Activated CD4-positive, CD25-positive, alpha-beta regulatory T cell treated with anti-CD3 and anti-CD28 coated beads, Interleukin-2, amount 50 U/mL, for 24 hours (primary cell): ENCODE results near the gene TOB2.

Experiments
- ATAC-seq, 2 donors: fragments of 150-1000 bp; cut with Tn5 transposase; one replicate each; pipeline ENCODE4 v1.10.0; 2021; ENCODE audit warnings: mild to moderate bottlenecking in 1 of 2, moderate library complexity in 1 of 2

TOB2 gene

GRCh38 chr22:41446639-41447434, at the start of gene TOB2:
TOB2 (minus strand) TSS chr22:41446801; CDS start chr22:41437345, 9,456 bp downstream.
- peak; percentile 42 to 47 for ATAC-seq

GRCh38 chr22:41491374-41492100, 44.9 kb upstream of the TOB2 start:
- no peak for ATAC-seq

DNA sequence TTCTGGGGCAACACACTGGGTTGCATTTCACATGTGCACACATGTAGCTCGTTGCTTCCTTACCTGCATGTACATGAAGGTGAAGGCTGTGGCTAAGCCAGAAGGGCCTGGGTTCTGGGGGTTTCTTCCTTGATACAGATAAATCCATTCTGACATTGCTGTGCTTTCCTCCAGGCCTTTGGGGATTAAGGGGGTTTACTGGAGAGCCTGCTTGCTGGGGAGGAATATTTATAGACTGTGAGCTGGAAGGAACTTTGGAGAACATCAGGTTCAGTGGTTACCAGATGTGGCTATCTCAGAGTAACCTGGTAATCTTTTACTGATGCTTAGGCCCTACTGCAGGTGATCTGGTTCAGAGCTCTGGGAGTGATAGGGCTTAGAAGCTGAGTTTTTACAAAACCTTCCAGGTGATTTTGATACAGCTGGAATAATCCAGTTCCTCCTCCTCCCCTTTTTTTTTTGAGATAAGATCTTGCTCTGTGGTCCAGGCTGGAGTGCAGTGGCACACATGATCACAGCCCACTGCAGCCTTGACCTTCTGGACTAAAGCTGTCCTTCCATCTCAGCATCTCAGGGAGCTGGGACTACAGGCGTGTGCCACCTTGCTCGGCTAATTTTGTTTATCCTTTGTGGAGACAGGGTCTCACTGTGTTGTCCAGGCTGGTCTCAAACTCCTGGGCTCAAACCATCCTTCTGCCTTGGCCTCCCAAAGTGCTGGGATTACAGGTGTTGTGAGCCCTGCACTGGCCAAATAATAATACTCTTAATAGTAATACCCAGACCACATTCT, 42.2 kb upstream of the TOB2 start:
- ATAC-seq = no peak

DNA sequence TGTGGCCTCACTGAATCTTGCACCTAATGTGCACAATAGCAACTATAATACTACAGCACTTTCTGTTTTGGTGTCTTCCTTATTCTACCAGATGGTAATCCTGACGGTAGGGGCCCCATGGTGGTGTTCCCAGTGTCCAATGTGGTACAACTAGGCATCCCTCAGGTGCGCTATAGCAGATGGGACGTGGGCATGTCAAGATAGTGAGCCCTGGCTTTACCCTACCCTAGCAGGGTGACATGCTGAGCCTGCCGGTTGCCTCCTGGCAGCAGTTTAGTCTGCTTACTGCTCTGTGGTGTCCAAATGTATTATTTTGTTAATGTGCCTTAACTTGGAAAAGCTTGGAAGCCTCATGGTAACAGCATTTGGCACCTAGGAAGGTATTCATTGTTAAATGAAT, 41.5 kb upstream of the TOB2 start:
- ATAC-seq = no peak

DNA sequence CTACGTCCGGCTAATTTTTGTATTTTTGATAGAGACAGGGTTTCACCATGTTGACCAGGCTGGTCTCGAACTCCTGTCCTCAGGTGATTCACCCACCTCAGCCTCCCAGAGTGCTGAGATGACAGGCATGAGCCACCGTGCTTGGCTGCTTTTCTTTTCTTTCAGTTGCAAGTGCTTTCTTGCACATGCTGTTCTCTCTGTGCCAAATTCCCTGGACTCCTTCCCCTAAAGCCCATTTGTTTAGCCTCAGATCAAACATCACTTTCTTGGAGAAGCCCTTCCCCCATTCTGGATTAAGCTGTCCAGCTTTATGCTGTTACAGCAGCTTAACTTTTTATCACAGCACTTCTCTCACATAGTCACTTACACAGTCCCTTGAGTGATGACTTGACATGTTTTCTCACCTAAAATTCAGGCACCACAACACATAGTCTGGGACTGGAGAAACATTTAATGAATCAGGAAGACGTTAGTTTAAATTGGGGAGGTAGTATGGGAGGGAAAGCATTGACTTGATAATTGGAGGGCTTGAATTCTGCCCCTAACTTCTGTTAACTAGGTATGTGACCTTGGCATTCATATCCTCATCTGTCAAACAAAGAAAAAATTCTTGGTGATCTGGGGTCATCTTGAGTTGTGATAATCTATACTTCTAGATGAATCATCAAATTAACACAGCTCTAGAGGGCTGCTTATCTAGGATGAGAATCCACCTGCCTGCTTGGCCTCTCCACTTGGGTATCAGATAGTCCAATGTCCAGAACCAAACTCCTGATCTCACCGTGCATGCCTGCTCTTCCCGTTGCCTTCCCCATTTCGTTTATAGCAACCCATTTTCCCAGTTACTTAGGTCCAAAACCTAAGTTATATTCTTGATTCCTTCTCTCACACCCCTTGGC, 40.7 kb upstream of the TOB2 start:
- no peak for ATAC-seq

DNA sequence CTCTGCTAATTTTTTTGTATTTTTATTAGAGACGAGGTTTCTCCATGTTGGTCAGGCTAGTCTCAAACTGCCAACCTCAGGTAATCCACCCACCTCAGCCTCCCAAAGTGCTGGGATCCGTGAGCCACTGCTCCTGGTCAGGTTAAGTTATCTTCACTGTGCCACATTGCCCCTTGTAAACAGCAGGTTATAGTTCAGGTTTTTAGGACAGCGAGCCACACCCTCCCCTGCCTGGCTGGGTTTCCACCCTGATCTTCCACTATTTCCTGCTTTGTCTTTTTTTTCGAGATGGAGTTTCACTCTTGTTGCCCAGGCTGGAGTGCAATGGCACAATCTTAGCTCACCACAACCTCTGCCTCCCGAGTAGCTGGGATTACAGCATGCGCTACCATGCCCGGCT, 38.4 kb upstream of the TOB2 start:
- ATAC-seq = no peak

DNA sequence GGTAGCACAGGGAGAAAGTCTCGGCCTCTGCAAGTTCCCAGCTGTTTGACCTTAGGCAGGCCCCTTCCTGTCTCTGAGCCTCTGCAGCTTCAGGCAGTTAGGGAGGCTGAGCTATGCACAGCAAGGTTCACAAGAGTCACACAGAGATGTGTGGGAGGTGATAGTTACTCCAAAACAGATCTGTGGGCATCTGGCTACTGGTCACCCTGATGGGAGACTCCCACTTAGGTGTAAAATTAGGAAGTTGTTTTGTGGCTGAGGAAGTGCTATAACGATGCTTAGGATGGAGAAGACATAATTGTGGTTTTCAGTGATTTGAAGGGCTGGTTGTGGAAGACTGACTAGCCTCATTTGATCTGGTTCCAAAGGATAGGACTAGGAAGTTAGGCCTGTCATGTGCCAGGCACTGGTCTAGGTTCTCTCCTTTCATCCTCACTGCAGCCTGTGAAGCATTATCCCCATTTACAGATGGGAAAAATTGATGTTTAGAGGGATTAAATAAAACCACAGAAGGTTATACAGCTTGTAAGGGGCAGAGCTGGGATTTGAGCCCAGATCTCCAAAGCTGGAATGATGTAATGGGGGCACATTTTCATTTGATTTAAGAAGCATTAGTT, 35.8 kb upstream of the TOB2 start:
- no peak for ATAC-seq

- no peak for ATAC-seq
These were observed 35.3 kb upstream of the TOB2 start for GRCh38 chr22:41481925-41482318.

DNA sequence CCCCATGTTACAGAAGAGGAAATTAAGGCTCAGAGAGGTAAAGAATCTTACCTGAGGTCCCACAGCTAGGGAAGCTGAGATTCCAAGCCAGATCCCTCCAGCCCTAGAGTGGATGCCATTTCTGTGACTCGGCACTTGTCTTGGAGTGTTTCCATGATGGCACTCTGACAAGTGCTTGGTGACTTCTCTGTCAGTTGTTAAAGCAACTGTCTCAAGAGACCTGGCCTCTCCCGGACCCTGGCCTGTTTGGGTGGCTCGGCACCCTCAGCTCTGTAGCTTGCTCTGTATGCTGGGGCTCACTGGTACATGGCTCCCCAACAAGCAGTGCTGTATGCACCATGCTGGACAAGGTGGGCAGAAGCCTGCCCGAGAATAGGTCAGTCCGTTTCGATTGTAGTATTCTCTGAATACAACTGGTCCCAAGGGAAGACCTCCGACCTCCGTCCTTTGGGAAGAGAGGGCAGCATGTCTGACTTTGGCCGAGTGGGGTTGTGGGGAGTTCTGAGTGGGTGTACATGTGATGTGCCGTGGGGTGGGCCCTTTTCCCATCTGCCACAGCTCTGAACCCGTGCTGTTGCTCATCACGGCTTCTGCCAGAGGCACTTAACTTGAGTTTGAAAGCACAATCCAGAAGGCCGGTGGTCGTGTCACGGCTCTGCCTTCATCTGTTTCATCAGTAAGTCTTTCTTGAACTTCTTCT, 34.7 kb upstream of the TOB2 start:
- no peak for ATAC-seq

DNA sequence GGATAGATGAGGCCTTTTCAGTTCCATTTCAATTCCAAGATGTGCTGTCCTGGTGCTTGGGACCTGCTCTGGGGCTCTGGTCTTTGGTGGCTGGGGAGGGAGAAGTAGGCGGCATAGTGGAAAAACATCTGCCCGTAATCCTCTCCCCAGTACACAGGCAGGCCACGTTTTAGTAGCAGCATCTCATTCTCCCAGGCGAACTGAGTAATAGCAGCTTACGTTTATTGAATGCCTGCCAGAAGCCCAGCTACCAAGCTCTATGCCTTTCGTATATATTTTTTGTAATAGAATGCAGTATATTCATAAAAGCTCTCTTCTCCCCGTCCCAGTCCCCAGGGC, 33.8 kb upstream of the TOB2 start:
- ATAC-seq = no peak

GRCh38 chr22:41479671-41480396, 33.2 kb upstream of the TOB2 start:
- no peak for ATAC-seq

- ATAC-seq = peak; percentile 32 to 59
These were observed 32.4 kb upstream of the TOB2 start for GRCh38 chr22:41478891-41479521.

DNA sequence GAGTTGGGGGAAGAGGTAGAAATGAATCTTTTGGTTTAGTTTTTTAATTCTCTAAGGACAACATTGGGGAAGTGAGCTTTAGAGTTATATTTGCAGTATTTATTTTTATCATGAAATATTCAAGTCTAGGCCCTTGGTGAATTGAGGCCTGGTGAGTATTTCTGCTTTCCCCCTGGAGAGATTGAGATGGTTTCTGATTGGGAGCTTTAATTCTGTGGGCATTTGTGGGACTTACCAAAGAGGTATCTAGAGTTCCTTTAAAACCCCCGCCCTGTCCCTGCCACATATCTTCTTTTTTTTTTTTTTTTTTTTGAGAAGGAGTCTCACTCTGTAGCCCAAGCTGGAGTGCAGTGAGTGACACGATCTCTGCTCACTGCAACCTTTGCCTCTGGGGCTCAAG, 31.9 kb upstream of the TOB2 start:
- peak; percentile 25 to 49 for ATAC-seq

- ATAC-seq = no peak
These were observed 28.4 kb upstream of the TOB2 start for GRCh38 chr22:41474872-41475451.

DNA sequence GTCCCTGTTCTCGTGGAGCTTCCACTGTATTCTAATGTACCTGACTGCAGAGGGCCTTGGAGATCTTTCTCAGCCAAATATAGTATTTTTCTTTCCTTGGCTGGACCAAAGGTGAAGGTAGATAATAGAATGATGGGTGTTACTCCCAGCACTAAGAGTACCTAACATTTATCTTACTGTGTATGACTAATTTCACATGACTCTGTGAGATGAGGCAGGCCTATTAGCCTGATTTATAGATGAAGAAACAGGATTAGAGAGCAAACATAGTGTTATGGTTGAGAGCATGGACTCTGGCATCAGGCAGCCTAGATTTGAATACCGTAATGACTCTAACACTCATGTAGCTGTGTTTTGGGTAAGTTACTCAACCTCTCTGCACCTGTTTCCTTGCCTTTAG, 25.0 kb upstream of the TOB2 start:
- no peak for ATAC-seq

DNA sequence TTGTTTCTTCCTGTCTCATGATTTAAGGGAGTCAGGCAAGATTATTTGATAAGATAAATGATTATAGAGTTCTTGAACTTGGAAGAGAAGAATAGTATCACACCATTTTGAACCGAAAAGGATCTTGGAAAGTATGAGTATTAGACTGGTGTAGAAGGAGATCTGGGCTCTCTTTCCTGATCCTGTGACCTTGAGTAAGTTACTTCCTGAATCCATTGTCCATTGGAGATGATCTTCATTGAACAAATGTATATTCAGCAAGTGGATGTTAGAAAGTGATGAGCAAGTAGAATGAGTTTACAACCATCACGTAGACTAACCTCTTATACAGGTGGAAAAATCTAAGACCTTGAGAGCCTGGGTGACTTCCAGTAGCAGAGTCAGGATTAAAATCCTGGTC, 24.3 kb upstream of the TOB2 start:
- no peak for ATAC-seq

GRCh38 chr22:41469218-41469851, 22.7 kb upstream of the TOB2 start:
- peak; percentile 2 to 3 for ATAC-seq

GRCh38 chr22:41468381-41469217, 22.0 kb upstream of the TOB2 start, which contains the start of the genes ACO2 and PHF5A:
ACO2 (plus strand) TSS chr22:41469117; CDS start chr22:41469147, 30 bp downstream.
PHF5A (minus strand) TSS chr22:41468692; CDS start chr22:41468653, 39 bp downstream.
- peak; percentile 92 to 94 for ATAC-seq
